Ectodermal cell (in vitro differentiated cells): ENCODE measurements around the gene WDR49.
"Not testable (repeated sequence)": the region's sequence is repeated elsewhere in the genome, so short reads cannot be mapped to it uniquely, and the experiment has no call there.

Source experiments
- H3K27ac ChIP-seq: 2 replicates; pipeline ENCODE4 v1.7.0; 2013; ENCODE audit warnings: mild to moderate bottlenecking, low read depth, low read length; ENCODE audit not compliant: insufficient read depth, poor library complexity, severe bottlenecking
- H3K27me3 ChIP-seq: 2 replicates; pipeline ENCODE4 v1.7.0; 2013; ENCODE audit warnings: mild to moderate bottlenecking, low read length; ENCODE audit not compliant: insufficient read depth, control insufficient read depth, poor library complexity, severe bottlenecking
- H3K36me3 ChIP-seq: one replicate; pipeline ENCODE4 v1.7.0; 2013; ENCODE audit warnings: low read length; ENCODE audit not compliant: control insufficient read depth, insufficient read depth
- H3K4me1 ChIP-seq: one replicate; pipeline ENCODE4 v1.7.0; 2013; ENCODE audit warnings: low read length; ENCODE audit not compliant: control insufficient read depth, insufficient read depth
- H3K4me3 ChIP-seq: 2 replicates; pipeline ENCODE4 v1.7.0; 2013; ENCODE audit warnings: low read depth, low read length, control low read depth; ENCODE audit not compliant: insufficient read depth
- H3K9me3 ChIP-seq: 2 replicates; pipeline ENCODE4 v1.7.0; 2013; ENCODE audit warnings: mild to moderate bottlenecking, low read length, moderate library complexity; ENCODE audit not compliant: control insufficient read depth
- whole genome bisulfite sequencing, 2 experiments: methylation state at CpG; one replicate each; pipeline ENCODE4 v1.1.7; 2013; ENCODE audit warnings: missing lambda C conversion rate in 2 of 2; 5-methylcytosine and 5-hydroxymethylcytosine counted together

The WDR49 gene

DNA sequence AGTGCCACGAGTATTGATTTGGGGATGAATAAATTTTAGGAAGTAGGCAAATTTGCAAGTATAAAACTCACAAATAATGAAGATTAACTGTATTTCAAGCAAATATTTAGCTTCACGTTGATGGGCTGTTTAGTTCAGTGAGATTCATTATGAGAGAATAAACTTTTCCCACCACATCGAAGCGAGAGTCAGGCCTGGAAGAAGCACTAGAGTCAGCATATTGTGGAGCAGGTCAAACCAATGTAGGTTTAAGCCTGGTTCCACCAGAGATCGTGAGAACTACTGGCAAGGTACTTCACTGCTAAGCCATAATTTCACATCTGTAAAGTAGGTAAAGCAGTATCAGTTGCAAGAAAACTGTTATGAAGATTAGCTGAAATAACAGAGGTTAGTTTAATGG lies 22.3 kb downstream of the WDR49 start:
- Histone ChIP-seq H3K36me3 (no peaks in the 10 kb centered on the region), H3K4me3 (no peak overlapping the region), H3K4me1 (no peaks in the 10 kb centered on the region), H3K27me3 (no peaks in the 10 kb centered on the region), H3K9me3 (no peaks in the 10 kb centered on the region), H3K27ac (no peak overlapping the region)
- 95 to 99% methylated on average over 4 to 5 of the region's 5 CpGs for WGBS, 2 experiments

DNA sequence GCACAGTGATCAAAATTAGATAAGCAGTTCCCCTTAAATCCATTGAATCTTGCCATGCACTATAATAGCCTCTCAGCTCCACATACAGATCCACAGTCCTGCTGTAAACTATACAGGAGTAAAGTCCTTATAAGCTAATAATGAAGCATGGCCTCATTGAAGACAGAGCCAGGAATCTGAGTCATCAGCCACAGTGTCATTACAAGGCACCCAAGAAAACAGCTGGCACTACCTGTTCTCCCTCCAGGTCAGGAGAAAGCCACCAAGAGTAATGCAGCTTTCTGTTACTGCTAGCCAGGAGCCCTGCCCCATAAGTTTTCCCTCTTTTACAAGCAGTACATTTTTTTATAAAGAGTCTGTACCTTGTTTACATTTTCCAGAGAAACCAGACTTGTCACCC lies 27.3 kb downstream of the WDR49 start:
- Histone ChIP-seq H3K4me3 (no peak overlapping the region), H3K27me3 (no peaks in the 10 kb centered on the region), H3K4me1 (no peaks in the 10 kb centered on the region), H3K9me3 (no peaks in the 10 kb centered on the region), H3K27ac (no peak overlapping the region), H3K36me3 (no peaks in the 10 kb centered on the region)

DNA sequence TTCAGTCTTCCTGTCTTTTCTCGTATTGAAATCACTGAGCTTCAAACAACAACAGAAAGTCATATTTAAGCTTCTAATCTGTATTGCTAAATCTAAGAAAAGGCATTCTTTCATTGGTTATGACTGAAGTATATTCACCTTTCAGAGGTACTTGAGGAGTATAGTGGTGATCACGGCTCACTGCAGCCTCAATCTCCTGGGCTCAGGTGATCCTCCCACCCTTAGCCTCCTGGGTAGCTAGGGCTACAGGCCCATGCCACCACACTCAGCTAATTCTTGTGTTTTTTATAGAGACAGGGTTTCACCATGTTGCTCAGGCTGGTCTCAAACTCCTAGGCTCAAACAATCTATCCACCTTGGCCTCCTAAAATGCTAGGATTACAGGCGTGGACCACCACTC lies 38.7 kb downstream of the WDR49 start:
- WGBS, 2 experiments, result 98 to 100% methylated on average over 3 of the region's 3 CpGs
- no peak overlapping the region for H3K27ac ChIP-seq
- no peaks in the 10 kb centered on the region for H3K9me3 ChIP-seq

DNA sequence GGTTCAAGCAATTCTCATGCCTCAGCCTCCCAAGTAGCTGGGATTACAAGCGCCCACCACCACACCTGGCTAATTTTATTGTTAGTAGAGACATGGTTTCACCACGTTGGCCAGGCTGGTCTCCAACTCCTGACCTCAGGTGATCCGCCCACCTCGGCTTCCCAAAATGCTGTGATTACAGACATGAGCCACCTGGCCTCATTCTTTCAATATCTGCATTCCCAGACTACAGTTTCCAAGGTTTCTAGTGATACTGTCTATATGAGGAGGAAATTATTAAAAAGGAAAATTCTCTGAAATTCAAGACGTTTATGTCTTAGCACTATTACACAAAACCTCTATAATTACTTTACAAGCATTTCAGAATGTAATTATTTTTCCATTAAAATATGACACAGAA lies 39.5 kb downstream of the WDR49 start:
- not testable (repeated sequence) for H3K36me3 ChIP-seq, H3K4me3 ChIP-seq, H3K27ac ChIP-seq, H3K27me3 ChIP-seq, H3K4me1 ChIP-seq, H3K9me3 ChIP-seq
- 93 to 98% methylated on average over 5 of the region's 5 CpGs for WGBS, 2 experiments

More for the DNA sequence above, 38.7 kb downstream of the WDR49 start:
- H3K4me3 ChIP-seq, result no peak overlapping the region
- no peaks in the 10 kb centered on the region for H3K36me3 ChIP-seq
- no peaks in the 10 kb centered on the region for H3K4me1 ChIP-seq
- H3K27me3 ChIP-seq, result no peaks in the 10 kb centered on the region

DNA sequence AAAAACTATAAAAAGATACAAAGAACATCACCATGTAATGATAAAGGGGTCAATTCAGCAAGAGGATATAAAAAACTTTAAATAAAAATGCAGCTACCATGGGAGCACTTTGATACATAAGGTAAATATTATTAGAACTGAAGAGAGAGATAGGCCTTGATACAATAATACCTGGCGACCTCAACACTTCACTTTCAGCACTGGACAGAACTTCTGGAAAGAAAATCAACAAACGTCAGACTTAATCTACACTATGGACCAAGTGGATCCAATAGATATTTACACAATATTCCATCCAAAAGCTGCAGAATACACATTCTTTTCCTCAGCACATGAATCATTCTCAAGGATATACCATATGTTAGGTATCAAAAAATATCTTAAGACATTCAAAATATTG lies 42.0 kb downstream of the WDR49 start:
- WGBS, 2 experiments, result 85 to 89% methylated on average over 2 of the region's 2 CpGs
- H3K36me3 ChIP-seq, result no peaks in the 10 kb centered on the region
- H3K27ac ChIP-seq, result no peak overlapping the region
- no peaks in the 10 kb centered on the region for H3K27me3 ChIP-seq
- H3K4me3 ChIP-seq, result no peak overlapping the region
- H3K9me3 ChIP-seq, result no peaks in the 10 kb centered on the region
- no peaks in the 10 kb centered on the region for H3K4me1 ChIP-seq

DNA sequence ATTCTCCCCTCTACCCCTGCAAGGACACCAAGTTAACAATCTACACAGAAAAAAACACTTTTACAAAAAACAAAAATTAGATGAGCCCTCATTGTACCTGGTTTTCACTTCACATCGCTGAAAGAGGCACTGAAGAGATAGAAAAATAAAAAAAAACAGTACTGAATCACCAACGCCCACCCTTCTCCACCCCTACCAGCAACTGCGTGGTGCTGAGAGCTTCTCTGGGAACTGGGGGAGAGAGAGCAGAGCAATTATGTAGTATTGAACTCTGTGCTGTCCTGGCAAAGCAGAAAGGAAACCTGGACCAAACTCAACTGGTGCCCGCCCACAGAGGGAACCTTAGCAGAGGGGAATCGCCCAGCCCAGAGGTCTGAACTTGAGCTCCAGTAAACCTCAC lies 44.6 kb downstream of the WDR49 start:
- no peak overlapping the region for H3K27ac ChIP-seq
- H3K27me3 ChIP-seq, result no peaks in the 10 kb centered on the region
- WGBS, 2 experiments, result 92 to 93% methylated on average over 4 to 5 of the region's 5 CpGs
- H3K9me3 ChIP-seq, result no peaks in the 10 kb centered on the region
- no peak overlapping the region for H3K4me3 ChIP-seq
- H3K36me3 ChIP-seq, result no peaks in the 10 kb centered on the region
- no peaks in the 10 kb centered on the region for H3K4me1 ChIP-seq

DNA sequence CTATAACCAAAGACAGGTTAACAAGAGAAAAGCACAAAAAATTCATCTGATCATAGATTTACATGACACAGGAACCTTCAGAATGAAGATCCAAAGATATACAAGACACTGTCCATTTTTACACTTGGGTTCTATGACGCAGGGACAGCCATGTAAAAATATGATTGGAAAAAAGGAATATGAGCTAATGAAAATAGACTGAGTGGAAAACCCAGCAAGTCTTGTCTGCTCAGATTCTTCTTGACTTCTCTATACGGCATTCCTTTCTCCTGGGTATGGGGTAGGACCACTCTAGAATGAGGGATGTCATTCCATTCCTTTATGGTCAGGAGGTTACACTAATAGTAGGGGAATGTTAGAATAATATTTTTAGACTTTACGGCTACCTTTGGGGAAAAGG lies 46.9 kb downstream of the WDR49 start:
- Histone ChIP-seq H3K36me3 (no peaks in the 10 kb centered on the region), H3K27ac (no peak overlapping the region), H3K4me1 (peaks cover 10% of the 10 kb centered on the region), H3K27me3 (no peaks in the 10 kb centered on the region), H3K4me3 (no peak overlapping the region), H3K9me3 (no peaks in the 10 kb centered on the region)
- WGBS, 2 experiments, result 96 to 98% methylated on average over 3 of the region's 3 CpGs

DNA sequence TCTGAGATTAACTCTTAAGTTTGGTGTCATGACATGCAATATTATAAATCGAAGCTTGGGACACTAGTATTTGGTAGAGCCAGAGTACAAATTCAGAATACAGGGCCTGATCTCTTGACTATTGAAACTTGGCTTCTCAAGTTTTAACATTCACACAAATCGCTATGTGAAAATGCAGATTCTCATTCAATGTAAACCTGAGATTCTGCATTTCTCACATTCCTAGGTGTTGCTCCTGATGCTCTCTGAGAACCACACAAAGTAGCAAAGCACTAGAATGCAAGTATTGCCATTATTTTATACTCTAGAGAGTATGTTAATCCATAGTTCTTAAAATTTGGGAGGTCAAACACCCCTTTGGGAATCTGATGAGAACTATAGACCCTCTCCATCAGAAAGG lies 47.9 kb downstream of the WDR49 start:
- H3K9me3 ChIP-seq, result no peaks in the 10 kb centered on the region
- no peak overlapping the region for H3K4me3 ChIP-seq
- H3K36me3 ChIP-seq, result no peaks in the 10 kb centered on the region
- 83 to 86% methylated on average over 2 of the region's 2 CpGs for WGBS, 2 experiments
- peaks cover 10% of the 10 kb centered on the region for H3K4me1 ChIP-seq
- H3K27me3 ChIP-seq, result no peaks in the 10 kb centered on the region
- H3K27ac ChIP-seq, result no peak overlapping the region

DNA sequence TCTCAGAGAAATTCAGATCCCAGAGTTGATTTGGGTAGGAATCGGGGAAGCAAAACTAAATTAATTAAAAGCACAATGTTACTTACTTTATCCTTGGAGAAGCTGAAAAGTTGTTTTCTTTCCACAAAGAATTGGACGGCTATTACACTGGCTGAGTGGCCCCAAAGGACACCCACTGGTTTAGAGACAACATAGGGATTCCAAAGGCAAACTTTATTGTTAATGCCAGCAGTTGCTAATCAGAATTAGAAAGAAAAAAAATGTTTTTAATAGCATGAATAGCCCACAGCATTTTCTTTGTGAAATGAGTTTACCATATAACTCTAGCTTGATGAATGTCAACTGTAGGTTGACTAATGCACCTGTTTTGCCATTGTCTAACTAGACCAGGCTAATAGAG lies 51.7 kb downstream of the WDR49 start:
- Histone ChIP-seq H3K36me3 (no peaks in the 10 kb centered on the region), H3K4me3 (no peak overlapping the region), H3K4me1 (peaks cover 10% of the 10 kb centered on the region), H3K27ac (no peak overlapping the region), H3K9me3 (no peaks in the 10 kb centered on the region), H3K27me3 (no peaks in the 10 kb centered on the region)
- whole genome bisulfite sequencing, 2 experiments, result 36 to 56% methylated on average over 1 to 2 of the region's 2 CpGs

DNA sequence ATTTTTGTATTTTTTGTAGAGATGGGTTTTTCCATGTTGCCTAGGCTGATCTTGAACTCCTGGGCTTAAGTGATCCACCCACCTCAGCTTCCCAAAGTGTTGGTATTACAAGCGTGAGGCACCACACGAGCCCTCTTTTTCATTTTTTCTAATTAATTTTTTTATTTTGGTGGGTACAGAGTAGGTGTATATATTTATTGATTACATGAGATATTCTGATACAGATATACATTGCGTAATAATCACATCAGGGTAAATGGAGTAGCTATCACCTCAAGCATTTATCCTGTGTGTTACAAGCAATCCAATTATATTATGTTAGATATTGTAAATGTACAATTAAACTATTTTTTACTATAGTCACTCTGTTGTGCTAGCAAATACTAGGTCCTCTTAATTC lies 66.1 kb downstream of the WDR49 start:
- WGBS, 2 experiments, result 80 to 100% methylated on average over 1 of the region's 3 CpGs

DNA sequence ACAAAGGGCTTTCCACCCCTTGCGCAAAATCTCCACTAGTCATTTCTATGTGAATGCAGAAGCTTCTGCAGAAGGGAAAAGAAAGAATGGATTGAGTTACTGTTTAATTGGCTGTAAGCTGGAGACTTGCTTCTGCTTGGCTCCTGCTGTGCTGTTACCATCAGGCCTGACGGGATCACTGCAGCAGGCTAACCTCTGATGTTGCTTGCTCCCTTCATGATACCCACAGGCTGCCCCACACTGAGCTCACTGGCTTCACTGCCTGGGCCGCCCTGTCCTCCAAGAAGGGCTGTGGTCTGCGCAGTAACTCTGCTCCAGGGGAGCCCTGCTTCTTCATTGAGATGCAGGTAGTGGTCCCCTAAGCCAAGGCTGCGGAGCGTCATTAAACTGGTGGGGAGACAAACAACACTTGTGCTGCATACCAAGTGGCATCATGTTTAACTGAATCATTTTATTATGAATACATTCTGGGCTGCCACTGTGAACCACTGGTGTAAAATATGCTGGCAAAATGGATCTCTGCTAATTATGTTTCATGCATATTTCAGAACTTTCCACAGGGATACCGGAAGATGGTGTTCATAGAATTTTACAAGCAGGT lies 78.6 kb downstream of the WDR49 start:
- no peaks in the 10 kb centered on the region for H3K27me3 ChIP-seq
- WGBS, 2 experiments, result 47 to 55% methylated on average over 6 to 7 of the region's 7 CpGs
- H3K9me3 ChIP-seq, result no peaks in the 10 kb centered on the region
- H3K4me3 ChIP-seq, result no peak overlapping the region
- no peaks in the 10 kb centered on the region for H3K36me3 ChIP-seq
- peaks cover 12% of the 10 kb centered on the region for H3K4me1 ChIP-seq
- peak overlapping the region; percentile 31 for H3K27ac ChIP-seq

More for the DNA sequence above, 66.1 kb downstream of the WDR49 start:
- H3K4me1 ChIP-seq, result no peaks in the 10 kb centered on the region
- no peaks in the 10 kb centered on the region for H3K9me3 ChIP-seq
- no peak overlapping the region for H3K27ac ChIP-seq
- no peak overlapping the region for H3K4me3 ChIP-seq
- no peaks in the 10 kb centered on the region for H3K27me3 ChIP-seq
- no peaks in the 10 kb centered on the region for H3K36me3 ChIP-seq
